Heart right ventricle (tissue), 16 donors: ENCODE data around the gene FGF14. TPM values are rescaled to one million over a fixed set of nuclear protein-coding genes. Genes with fewer than 3 reads are reported as not detected.
"Not testable (repeated sequence)": the region's sequence is repeated elsewhere in the genome, so short reads cannot be mapped to it uniquely, and the experiment has no call there.

Experiments
- ATAC-seq, 8 donors: fragments of 200-7000 bp; cut with Tn5 transposase; one replicate each; pipeline ENCODE4 v1.9.1; 2020; ENCODE audit warnings: mild to moderate bottlenecking in 8 of 8, moderate library complexity in 8 of 8, moderate number of reproducible peaks in 1 of 8
- DNase-seq, 2 donors: peaks; one replicate each; pipeline ENCODE4 v3.0.0-alpha.2; 2020
- H3K27ac ChIP-seq, 10 donors: fragments of 200-600 bp; sonication (generic) in 2 of 10; one replicate each; pipeline versions ENCODE4 v1.5.0 to v1.8.0; 2020 to 2022; ENCODE audit warnings: mild to moderate bottlenecking in 3 of 10
- H3K27me3 ChIP-seq, 7 donors: fragments of 200-600 bp; one replicate each; pipeline ENCODE4 v1.8.0; 2021 to 2022; ENCODE audit warnings: mild to moderate bottlenecking in 2 of 7
- H3K36me3 ChIP-seq, 9 donors: fragments of 200-600 bp; sonication (generic) in 1 of 9; one replicate each; pipeline versions ENCODE4 v1.5.0 to v1.8.0; 2020 to 2022; ENCODE audit warnings: mild to moderate bottlenecking in 2 of 9
- H3K4me1 ChIP-seq, 9 donors: fragments of 200-600 bp; sonication (generic) in 1 of 9; one replicate each; pipeline versions ENCODE4 v1.5.0 to v1.8.0; 2020 to 2022; ENCODE audit warnings: mild to moderate bottlenecking in 4 of 9
- H3K4me3 ChIP-seq, 10 donors: fragments of 200-600 bp; sonication (generic) in 2 of 10; one replicate each; pipeline versions ENCODE4 v1.5.0 to v1.8.0; 2020 to 2022; ENCODE audit warnings: mild to moderate bottlenecking in 7 of 10, moderate library complexity in 2 of 10
- H3K9me3 ChIP-seq, 11 donors: fragments of 200-600 bp in 10 of 11; sonication (generic) in 2 of 11; one replicate each; pipeline versions ENCODE4 v1.5.0 to v1.8.0; 2013 to 2022; ENCODE audit warnings: mild to moderate bottlenecking in 2 of 11, control low read depth in 1 of 11, moderate library complexity in 1 of 11
- WGBS, 2 donors: extraction: QIAGEN DNeasy Blood & Tissue Kit; methylation state at CpG; one replicate each; pipeline ENCODE4 v1.1.7; 2013; ENCODE audit warnings: inconsistent platforms in 1 of 2; 5-methylcytosine and 5-hydroxymethylcytosine counted together
- intact Hi-C, 10 donors: fragments of 100-400 bp; cut with DNase I; formaldehyde crosslinking; loops; one replicate each; pipeline versions ENCODE4 v1.11.1 to v1.14.2; 2022
- polyA plus RNA-seq, 2 donors: library from polyadenylated mRNA; stranded (reverse); fragments of 200-250 nt; gene quantifications; one replicate each; pipeline ENCODE4 v1.2.3, GENCODE V29; 2013
- total RNA-seq, 10 donors: library from RNA; stranded (reverse); fragmentation: NEBNext Ultra II Directional in 3 of 10; extraction: Animal tissue kit (Norgen Biotek cat#: 25700) in 3 of 10; gene quantifications; one replicate each; pipeline versions ENCODE4 v1.2.1 to v1.2.4, GENCODE V29; 2021 to 2023
- TF ChIP-seq, protein P1 (sequence below), 9 donors: fragments of 200-600 bp; sonication (generic) in 2 of 9; IDR thresholded peaks; one replicate each; pipeline versions ENCODE4 v1.5.0 to v1.8.0; 2021 to 2022; ENCODE audit warnings: antibody characterized with exemption in 9 of 9, mild to moderate bottlenecking in 5 of 9, moderate library complexity in 1 of 9
- donor health status: Arrhythmogenic right ventricular cardiomyopathy.
- donor health status: ischemic (EF 13 %, LVEDD 7.1; RV severe dilation, severe dysfunction).
- donor health status: healthy with polysubstance abuse.
- donor health status: DM: no; HTN: yes; CAD: no.
- donor health status: DM: no; HTN: no; CAD: no.
- donor health status: ischemic (EF 25% LVEDD 6.9; RV normal size, moderate dysfunction).
- donor health status: ischemic (EF 25% LVEDD 5.7; RV mildly dilated, moderate dysfunction).
- donor health status: healthy.
- donor health status: DM: yes; HTN: yes; CAD: no.
- donor health status: Ischemic cardiomyopathy.
- donor health status: ischemic (EF 35%, LVEDD 5.7; RV mildly dilated, moderate dysfunction).
- donor health status: nonischemic (EF 11% LVEDD 7.7; RV severe dilation, severe dysfunction).
- donor health status: DM: yes; HTN: yes; CAD: no.
- donor health status: PGD.
- donor health status: ischemic (EF 29% LVEDD 5.4; RV normal size, mild dysfunction).
- donor health status: nonischemic (EF 23%, LVEDD 6.1; RV moderate dilation, normal function).

Gene FGF14
- total and polyA plus RNA-seq, 12 donors: 0.20 to 7.8 (median 5.3) TPM

- DNase-seq: no peak
- Histone ChIP-seq H3K4me1 (peaks cover 0 to 32% (median 0%) of the 10 kb centered on the region in 9 donors), H3K36me3 (no peaks in the 10 kb centered on the region), H3K9me3 (no peaks in the 10 kb centered on the region), H3K4me3 (no peak overlapping the region), H3K27me3 (no peaks in the 10 kb centered on the region), H3K27ac (peak overlapping the region in 9 of 10 donors; percentile 13 to 74 (median 57))
- TF ChIP-seq, protein P1, sequence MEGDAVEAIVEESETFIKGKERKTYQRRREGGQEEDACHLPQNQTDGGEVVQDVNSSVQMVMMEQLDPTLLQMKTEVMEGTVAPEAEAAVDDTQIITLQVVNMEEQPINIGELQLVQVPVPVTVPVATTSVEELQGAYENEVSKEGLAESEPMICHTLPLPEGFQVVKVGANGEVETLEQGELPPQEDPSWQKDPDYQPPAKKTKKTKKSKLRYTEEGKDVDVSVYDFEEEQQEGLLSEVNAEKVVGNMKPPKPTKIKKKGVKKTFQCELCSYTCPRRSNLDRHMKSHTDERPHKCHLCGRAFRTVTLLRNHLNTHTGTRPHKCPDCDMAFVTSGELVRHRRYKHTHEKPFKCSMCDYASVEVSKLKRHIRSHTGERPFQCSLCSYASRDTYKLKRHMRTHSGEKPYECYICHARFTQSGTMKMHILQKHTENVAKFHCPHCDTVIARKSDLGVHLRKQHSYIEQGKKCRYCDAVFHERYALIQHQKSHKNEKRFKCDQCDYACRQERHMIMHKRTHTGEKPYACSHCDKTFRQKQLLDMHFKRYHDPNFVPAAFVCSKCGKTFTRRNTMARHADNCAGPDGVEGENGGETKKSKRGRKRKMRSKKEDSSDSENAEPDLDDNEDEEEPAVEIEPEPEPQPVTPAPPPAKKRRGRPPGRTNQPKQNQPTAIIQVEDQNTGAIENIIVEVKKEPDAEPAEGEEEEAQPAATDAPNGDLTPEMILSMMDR (IDR thresholded peaks at IDR 0.05): peak in 4 of 9 donors; percentile 19 to 32 (median 28)
- intact Hi-C loops: loop anchor here in 3 of 10 donors (5.0 to 10.0 kb wide), 3 partner anchors 74 to 144 kb away; no protein-coding TSS in a partner anchor
- peak in 3 of 8 donors; percentile 27 to 57 (median 37) for ATAC-seq
- 59 to 61% methylated on average over 2 of the region's 2 CpGs for WGBS, 2 donors
These were observed 312.7 kb downstream of the FGF14 start for GRCh38 chr13:102089177-102089576.

GRCh38 chr13:102073251-102073650, 328.6 kb downstream of the FGF14 start:
- TF ChIP-seq, protein P1 (IDR thresholded peaks at IDR 0.05): no peak

DNA sequence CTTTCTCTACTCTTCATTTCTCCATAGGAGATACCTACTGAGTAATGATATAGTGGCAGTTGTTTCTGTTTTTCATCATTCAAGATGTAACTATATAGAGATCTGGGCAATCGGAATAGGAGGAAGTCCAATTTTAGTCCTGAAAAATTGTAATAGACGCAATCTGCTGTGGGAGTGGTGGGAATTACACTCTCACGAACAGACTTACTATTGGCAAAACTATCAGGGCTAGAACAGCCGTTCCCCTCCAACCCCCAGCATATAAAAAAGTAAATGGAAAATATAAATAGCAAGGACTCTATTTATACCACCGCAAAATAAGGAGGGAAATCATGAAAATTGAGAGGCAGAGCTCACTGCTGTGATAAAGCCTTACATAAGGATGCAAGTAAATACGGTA, 330.1 kb downstream of the FGF14 start:
- TF ChIP-seq, protein P1 (IDR thresholded peaks at IDR 0.05): no peak
- intact Hi-C loops: no loop called here
- no peaks in the 10 kb centered on the region for H3K9me3 ChIP-seq
- H3K4me1 ChIP-seq: no peaks in the 10 kb centered on the region
- H3K27ac ChIP-seq: no peak overlapping the region
- DNase-seq (no peak), ATAC-seq (no peak)
- 82 to 87% methylated on average over 6 of the region's 6 CpGs for WGBS, 2 donors
- no peak overlapping the region for H3K4me3 ChIP-seq
- H3K27me3 ChIP-seq: no peaks in the 10 kb centered on the region
- no peaks in the 10 kb centered on the region for H3K36me3 ChIP-seq

More at GRCh38 chr13:102073251-102073650, 328.6 kb downstream of the FGF14 start:
- DNase-seq: no peak
- no peaks in the 10 kb centered on the region for H3K36me3 ChIP-seq
- no peak overlapping the region for H3K27ac ChIP-seq
- intact Hi-C loops: no loop called here
- no peaks in the 10 kb centered on the region for H3K9me3 ChIP-seq
- H3K4me3 ChIP-seq: no peak overlapping the region
- no peaks in the 10 kb centered on the region for H3K27me3 ChIP-seq
- 48 to 54% methylated on average over 1 of the region's 1 CpG for WGBS, 2 donors
- no peak for ATAC-seq
- H3K4me1 ChIP-seq: no peaks in the 10 kb centered on the region

GRCh38 chr13:102068323-102068722, 333.5 kb downstream of the FGF14 start:
- DNase-seq, H3K27me3 ChIP-seq, intact Hi-C loops, ATAC-seq, H3K4me1 ChIP-seq, H3K27ac ChIP-seq, H3K36me3 ChIP-seq, H3K4me3 ChIP-seq, H3K9me3 ChIP-seq: not testable (repeated sequence)
- 88 to 94% methylated on average over 21 to 23 of the region's 28 CpGs for WGBS, 2 donors

DNA sequence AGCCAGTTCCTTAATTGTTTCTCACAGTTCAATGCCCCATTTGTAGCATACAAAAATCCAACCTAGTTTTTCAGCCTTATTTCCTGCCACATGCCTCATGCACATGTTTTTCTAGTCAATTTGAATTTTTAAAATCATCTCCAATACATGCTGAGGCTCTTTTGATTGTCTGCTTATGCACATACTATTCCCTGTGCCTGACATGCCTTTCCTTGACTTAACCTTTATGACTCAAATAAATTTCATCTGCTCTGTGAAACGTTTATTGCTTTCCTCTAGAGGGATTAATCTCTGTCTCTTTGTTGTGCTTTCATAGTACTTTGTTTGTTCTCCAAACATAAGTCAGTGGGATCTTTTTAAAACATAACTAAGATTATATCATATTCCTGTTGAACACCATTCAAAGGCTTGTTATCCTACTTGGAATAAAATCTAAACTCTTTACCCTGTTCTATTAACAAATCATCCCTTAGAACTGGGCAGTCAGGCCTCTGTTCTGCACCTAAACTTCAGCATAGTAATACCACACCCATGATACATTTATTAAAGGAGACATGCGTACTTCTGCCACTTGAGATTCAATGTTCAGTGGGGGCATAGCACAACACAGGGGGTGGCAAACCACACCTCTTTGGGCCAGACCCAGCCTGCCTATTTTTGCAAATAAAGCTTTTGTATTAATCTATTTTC, 346.6 kb downstream of the FGF14 start:
- Histone ChIP-seq H3K4me3 (no peak overlapping the region), H3K27me3 (no peaks in the 10 kb centered on the region), H3K9me3 (peaks cover 0 to 50% (median 31%) of the 10 kb centered on the region in 11 donors), H3K36me3 (no peaks in the 10 kb centered on the region), H3K27ac (no peak overlapping the region), H3K4me1 (no peaks in the 10 kb centered on the region)
- WGBS, 2 donors: 53 to 55% methylated on average over 2 of the region's 2 CpGs
- DNase-seq (no peak), ATAC-seq (no peak)
- TF ChIP-seq, protein P1 (IDR thresholded peaks at IDR 0.05): no peak
- intact Hi-C loops: no loop called here
